Measurements from ENCODE around the gene PUSL1.

DNA sequence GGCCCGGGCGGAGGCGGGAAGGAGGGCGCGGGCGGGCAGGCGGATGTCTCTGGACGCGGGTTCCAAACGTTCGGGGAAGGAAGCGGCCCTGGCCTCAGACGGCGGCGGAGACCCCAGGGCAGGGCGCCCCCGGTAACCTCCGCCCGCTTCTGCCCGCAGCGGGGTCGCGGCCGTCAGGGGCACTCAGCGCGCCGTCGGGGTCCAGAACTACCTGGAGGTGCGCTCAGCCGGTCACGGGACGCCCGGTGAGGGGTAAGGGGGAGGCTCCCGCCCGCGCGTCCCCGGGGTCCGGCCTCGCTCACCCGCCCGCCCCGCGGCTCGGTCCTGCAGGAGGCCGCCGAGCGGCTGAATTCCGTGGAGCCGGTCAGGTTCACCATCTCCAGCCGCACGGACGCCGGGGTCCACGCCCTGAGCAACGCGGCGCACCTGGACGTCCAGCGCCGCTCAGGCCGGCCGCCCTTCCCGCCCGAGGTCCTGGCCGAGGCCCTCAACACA is 406 bp downstream of the PUSL1 start:
- TF ChIP-seq, protein P1, sequence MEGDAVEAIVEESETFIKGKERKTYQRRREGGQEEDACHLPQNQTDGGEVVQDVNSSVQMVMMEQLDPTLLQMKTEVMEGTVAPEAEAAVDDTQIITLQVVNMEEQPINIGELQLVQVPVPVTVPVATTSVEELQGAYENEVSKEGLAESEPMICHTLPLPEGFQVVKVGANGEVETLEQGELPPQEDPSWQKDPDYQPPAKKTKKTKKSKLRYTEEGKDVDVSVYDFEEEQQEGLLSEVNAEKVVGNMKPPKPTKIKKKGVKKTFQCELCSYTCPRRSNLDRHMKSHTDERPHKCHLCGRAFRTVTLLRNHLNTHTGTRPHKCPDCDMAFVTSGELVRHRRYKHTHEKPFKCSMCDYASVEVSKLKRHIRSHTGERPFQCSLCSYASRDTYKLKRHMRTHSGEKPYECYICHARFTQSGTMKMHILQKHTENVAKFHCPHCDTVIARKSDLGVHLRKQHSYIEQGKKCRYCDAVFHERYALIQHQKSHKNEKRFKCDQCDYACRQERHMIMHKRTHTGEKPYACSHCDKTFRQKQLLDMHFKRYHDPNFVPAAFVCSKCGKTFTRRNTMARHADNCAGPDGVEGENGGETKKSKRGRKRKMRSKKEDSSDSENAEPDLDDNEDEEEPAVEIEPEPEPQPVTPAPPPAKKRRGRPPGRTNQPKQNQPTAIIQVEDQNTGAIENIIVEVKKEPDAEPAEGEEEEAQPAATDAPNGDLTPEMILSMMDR (IDR thresholded peaks at IDR 0.05 in 4 of 5, conservative IDR thresholded peaks at IDR 0.05 in 1 of 5): no peak
- TF ChIP-seq POLR2A (IDR thresholded peaks at IDR 0.05): peak in 1 of 2 donors; percentile 1
